Measurements from ENCODE around the gene PCNX3. TPM values are rescaled to one million over a fixed set of nuclear protein-coding genes. Genes with fewer than 3 reads are reported as not detected.

PCNX3 gene
- total and polyA plus RNA-seq, 2 of the 13 experiments (the other 11 are each of a cell fraction or from before 2014, with no cell fraction given), result 16.2 to 23.0 TPM

- no peak for TF ChIP-seq SAFB2 (CRISPR knock-in tag; IDR thresholded peaks at IDR 0.05; ENCODE audit: borderline replicate concordance, low read depth)
- no peak for TF ChIP-seq ZNF329 (CRISPR knock-in tag; IDR thresholded peaks at IDR 0.05; ENCODE audit: low read depth)
- no peak for TF ChIP-seq ZNF775 (CRISPR knock-in tag; IDR thresholded peaks at IDR 0.05; ENCODE audit: borderline replicate concordance)
- TF ChIP-seq PHF21A (CRISPR knock-in tag; IDR thresholded peaks at IDR 0.05), result no peak
- TF ChIP-seq ZSCAN9 (CRISPR knock-in tag; IDR thresholded peaks at IDR 0.05; ENCODE audit: borderline replicate concordance), result no peak
- no peak for TF ChIP-seq ZFP36L2 (CRISPR knock-in tag; IDR thresholded peaks at IDR 0.05)
- TF ChIP-seq ZNF446 (CRISPR knock-in tag; IDR thresholded peaks at IDR 0.05), result no peak
- no peak for TF ChIP-seq ZNF318 (CRISPR knock-in tag; IDR thresholded peaks at IDR 0.05)
- no peak for TF ChIP-seq THAP9 (CRISPR knock-in tag; IDR thresholded peaks at IDR 0.05; ENCODE audit: borderline replicate concordance)
- TF ChIP-seq HOXA9 (CRISPR knock-in tag; IDR thresholded peaks at IDR 0.05; ENCODE audit: borderline replicate concordance), result no peak
Measured at GRCh38 chr11:65609229-65609628, 6.3 kb upstream of the PCNX3 start (continued).
